Loucy (cell line): ENCODE data around the gene TRAPPC12.

Source experiments
- H2AFZ ChIP-seq: fragments of 200-600 bp; sonication (generic); 2 replicates; pipeline ENCODE4 v1.6.0; 2016; ENCODE audit warnings: antibody characterized with exemption, mild to moderate bottlenecking, low read length, moderate library complexity
- H3F3A ChIP-seq: fragments of 200-600 bp; 2 replicates; pipeline ENCODE4 v1.6.0; 2016; ENCODE audit warnings: antibody characterized with exemption, low read depth, mild to moderate bottlenecking
- H3K27me3 ChIP-seq: fragments of 200-600 bp; sonication (generic); 2 replicates; pipeline ENCODE4 v1.6.1; 2014; ENCODE audit warnings: low read length, mild to moderate bottlenecking; ENCODE audit not compliant: insufficient read depth, poor library complexity, severe bottlenecking
- H3K36me3 ChIP-seq: fragments of 200-600 bp; sonication (generic); 2 replicates; pipeline ENCODE4 v1.6.1; 2016; ENCODE audit warnings: low read length; ENCODE audit not compliant: insufficient read depth
- H3K4me1 ChIP-seq: fragments of 200-600 bp; sonication (generic); 2 replicates; pipeline ENCODE4 v1.5.1; 2014; ENCODE audit warnings: low read length, mild to moderate bottlenecking; ENCODE audit not compliant: insufficient read depth, poor library complexity, severe bottlenecking
- H3K4me2 ChIP-seq: fragments of 200-600 bp; sonication (generic); 2 replicates; pipeline ENCODE4 v1.6.0; 2014; ENCODE audit warnings: antibody characterized with exemption, low read length, low read depth, mild to moderate bottlenecking; ENCODE audit not compliant: poor library complexity, severe bottlenecking
- H3K4me3 ChIP-seq: fragments of 200-600 bp; sonication (generic); 2 replicates; pipeline ENCODE4 v1.5.1; 2014; ENCODE audit warnings: low read length, mild to moderate bottlenecking, mixed read lengths; ENCODE audit not compliant: poor library complexity, severe bottlenecking
- H3K79me2 ChIP-seq: fragments of 200-600 bp; sonication (generic); 2 replicates; pipeline ENCODE4 v1.6.1; 2014; ENCODE audit warnings: low read length; ENCODE audit not compliant: insufficient read depth
- H3K9ac ChIP-seq: fragments of 200-600 bp; sonication (generic); 2 replicates; pipeline ENCODE4 v1.6.0; 2014; ENCODE audit warnings: mild to moderate bottlenecking, low read depth, low read length, moderate library complexity; ENCODE audit not compliant: poor library complexity, severe bottlenecking
- H3K9me2 ChIP-seq: fragments of 200-600 bp; sonication (generic); replicated peaks from 2 replicates; pipeline ENCODE4 v1.6.1; 2016; ENCODE audit warnings: low read depth, low read length, mixed read lengths
- H3K9me3 ChIP-seq: fragments of 200-600 bp; sonication (generic); 2 replicates; pipeline ENCODE4 v1.6.1; 2014; ENCODE audit warnings: mild to moderate bottlenecking, antibody characterized with exemption, low read length, low read depth; ENCODE audit not compliant: insufficient read depth
- H4K20me1 ChIP-seq: fragments of 200-600 bp; sonication (generic); 2 replicates; pipeline ENCODE4 v1.6.0; 2014; ENCODE audit warnings: antibody characterized with exemption, low read length, mild to moderate bottlenecking; ENCODE audit not compliant: insufficient read depth, poor library complexity, severe bottlenecking
- EZH2phosphoT487 ChIP-seq: fragments of 200-600 bp; IDR thresholded peaks from 2 replicates; pipeline ENCODE4 v1.6.1; 2018; ENCODE audit warnings: antibody characterized with exemption, mild to moderate bottlenecking, moderate library complexity, borderline replicate concordance
- TF ChIP-seq, protein P1 (sequence below): fragments of 200-600 bp; sonication (generic); conservative IDR thresholded peaks from 2 replicates; pipeline ENCODE4 v1.5.1; 2014; ENCODE audit warnings: mild to moderate bottlenecking, antibody characterized with exemption, low read length

TRAPPC12 gene

GRCh38 chr2:3472296-3472695 lies 92.8 kb downstream of the TRAPPC12 start:
- Histone ChIP-seq H3K9me3 (no peaks in the 10 kb centered on the region), H3K4me1 (no peaks in the 10 kb centered on the region), H2AFZ (no peak overlapping the region), H3K9ac (no peak overlapping the region), H3K4me2 (no peak overlapping the region), H4K20me1 (no peaks in the 10 kb centered on the region), H3K9me2 (no peaks in the 10 kb centered on the region), H3K36me3 (no peaks in the 10 kb centered on the region; the same call in 1 of the 2 replicates), H3K27me3 (no peaks in the 10 kb centered on the region), H3K79me2 (no peaks in the 10 kb centered on the region), H3K4me3 (no peak overlapping the region), H3F3A (no peaks in the 10 kb centered on the region)
- TF ChIP-seq, protein P1, sequence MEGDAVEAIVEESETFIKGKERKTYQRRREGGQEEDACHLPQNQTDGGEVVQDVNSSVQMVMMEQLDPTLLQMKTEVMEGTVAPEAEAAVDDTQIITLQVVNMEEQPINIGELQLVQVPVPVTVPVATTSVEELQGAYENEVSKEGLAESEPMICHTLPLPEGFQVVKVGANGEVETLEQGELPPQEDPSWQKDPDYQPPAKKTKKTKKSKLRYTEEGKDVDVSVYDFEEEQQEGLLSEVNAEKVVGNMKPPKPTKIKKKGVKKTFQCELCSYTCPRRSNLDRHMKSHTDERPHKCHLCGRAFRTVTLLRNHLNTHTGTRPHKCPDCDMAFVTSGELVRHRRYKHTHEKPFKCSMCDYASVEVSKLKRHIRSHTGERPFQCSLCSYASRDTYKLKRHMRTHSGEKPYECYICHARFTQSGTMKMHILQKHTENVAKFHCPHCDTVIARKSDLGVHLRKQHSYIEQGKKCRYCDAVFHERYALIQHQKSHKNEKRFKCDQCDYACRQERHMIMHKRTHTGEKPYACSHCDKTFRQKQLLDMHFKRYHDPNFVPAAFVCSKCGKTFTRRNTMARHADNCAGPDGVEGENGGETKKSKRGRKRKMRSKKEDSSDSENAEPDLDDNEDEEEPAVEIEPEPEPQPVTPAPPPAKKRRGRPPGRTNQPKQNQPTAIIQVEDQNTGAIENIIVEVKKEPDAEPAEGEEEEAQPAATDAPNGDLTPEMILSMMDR = no peak
- TF ChIP-seq EZH2phosphoT487 = no peak

DNA sequence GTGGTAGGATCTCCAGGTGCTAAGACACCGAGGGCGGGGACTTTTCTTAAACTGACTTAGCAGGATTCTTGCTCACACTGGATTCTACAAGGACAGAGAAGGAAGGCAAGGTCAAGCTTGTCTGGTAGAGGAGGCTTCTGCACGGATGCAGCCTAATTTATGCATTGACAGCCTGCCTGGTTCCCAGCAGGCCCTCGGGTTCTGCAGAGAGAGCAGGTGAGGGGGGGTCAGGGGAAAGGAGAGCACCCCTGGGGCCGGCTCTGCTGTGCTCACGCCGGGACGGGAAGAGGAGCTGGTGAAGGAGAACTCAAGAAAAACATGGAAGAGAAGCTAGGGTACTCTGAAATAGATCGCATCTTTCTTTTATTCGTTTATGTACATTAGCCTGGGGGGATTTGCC lies 93.5 kb downstream of the TRAPPC12 start:
- no peaks in the 10 kb centered on the region; the same call in 1 of the 2 replicates for H3K36me3 ChIP-seq
- no peaks in the 10 kb centered on the region for H3F3A ChIP-seq
- no peak for TF ChIP-seq EZH2phosphoT487
- TF ChIP-seq, protein P1 = no peak
- no peaks in the 10 kb centered on the region for H4K20me1 ChIP-seq
- no peak overlapping the region for H3K4me3 ChIP-seq
- no peaks in the 10 kb centered on the region for H3K79me2 ChIP-seq
- no peak overlapping the region for H3K4me2 ChIP-seq
- no peak overlapping the region for H3K9ac ChIP-seq
- no peak overlapping the region for H2AFZ ChIP-seq
- H3K27me3 ChIP-seq = no peaks in the 10 kb centered on the region
- no peaks in the 10 kb centered on the region for H3K9me3 ChIP-seq
- H3K9me2 ChIP-seq = no peaks in the 10 kb centered on the region
- H3K4me1 ChIP-seq = no peaks in the 10 kb centered on the region

- Histone ChIP-seq H4K20me1 (no peaks in the 10 kb centered on the region), H3K27me3 (no peaks in the 10 kb centered on the region), H3K9me3 (no peaks in the 10 kb centered on the region), H3K9me2 (no peaks in the 10 kb centered on the region), H3K36me3 (peaks cover 13% of the 10 kb centered on the region; the same call in 1 of the 2 replicates), H3K9ac (no peak overlapping the region), H3K79me2 (no peaks in the 10 kb centered on the region), H3K4me2 (no peak overlapping the region), H3K4me1 (no peaks in the 10 kb centered on the region), H3K4me3 (no peak overlapping the region), H3F3A (no peaks in the 10 kb centered on the region), H2AFZ (no peak overlapping the region)
- TF ChIP-seq, protein P1 = no peak
- no peak for TF ChIP-seq EZH2phosphoT487
Measured at GRCh38 chr2:3475771-3476170, 96.3 kb downstream of the TRAPPC12 start.
